AG04450 (cell line): ENCODE data around the gene BAX. TPM values are rescaled to one million over a fixed set of nuclear protein-coding genes. Genes with fewer than 3 reads are reported as not detected.

Experiments
- CTCF ChIA-PET: fragments of 300-600, 350-600 bp; formaldehyde crosslinking; extraction: SDS; loops from one replicate; lab custom pipeline; 2022; ENCODE audit warnings: antibody characterized with exemption, inconsistent platforms; lab: Charles Lee
- POLR2A ChIA-PET: fragments of 350-600 bp; formaldehyde crosslinking; extraction: SDS; loops from one replicate; lab custom pipeline; 2021; ENCODE audit warnings: antibody characterized with exemption, inconsistent platforms; lab: Yijun Ruan, JAX
- DNase-seq: peaks from one replicate; pipeline ENCODE4 v3.0.0-alpha.2; 2011; ENCODE audit warnings: low read depth, low spot score
- H3K27ac ChIP-seq: one replicate; pipeline ENCODE4 v1.5.1; 2012; ENCODE audit warnings: low read depth, low read length, control low read depth
- H3K27me3 ChIP-seq: one replicate; pipeline ENCODE4 v1.6.0; 2012; ENCODE audit warnings: low read length; ENCODE audit not compliant: control insufficient read depth, insufficient read depth
- H3K4me3 ChIP-seq: 2 replicates; pipeline ENCODE4 v1.5.1; 2011; ENCODE audit warnings: mild to moderate bottlenecking, low read depth, low read length, control low read depth
- H3K9me3 ChIP-seq: 2 replicates; pipeline ENCODE4 v1.5.1; 2012; ENCODE audit warnings: low read length; ENCODE audit not compliant: control insufficient read depth, insufficient read depth
- CTCF ChIP-seq: IDR thresholded peaks from 2 replicates; pipeline ENCODE4 v1.5.1; 2011; ENCODE audit warnings: low read depth, low read length, control low read depth, inconsistent platforms
- polyA plus RNA-seq: library from polyadenylated mRNA; depleted of rRNA; stranded (reverse); fragments of >200 nt; gene quantifications from 2 replicates; pipeline ENCODE4 v1.2.3, GENCODE V29; 2011

Gene BAX
- polyA plus RNA-seq, 1 experiment, result 110 TPM

GRCh38 chr19:48997972-48998371, 43.3 kb downstream of the BAX start:
- no peak overlapping the region for H3K27ac ChIP-seq
- TF ChIP-seq CTCF, result peak; percentile 55
- no peak overlapping the region for H3K4me3 ChIP-seq
- CTCF ChIA-PET, result interaction anchor here (0.7 to 3.5 kb wide), 12 partner anchors 10 to 210 kb away, joined by 3 to 28 read pairs (median 4); a partner anchor contains a TSS
- H3K27me3 ChIP-seq, result no peaks in the 10 kb centered on the region
- no peaks in the 10 kb centered on the region for H3K9me3 ChIP-seq
- POLR2A ChIA-PET, result interaction anchor here (0.7 to 0.8 kb wide), 2 partner anchors 84 to 126 kb away, joined by 3 to 4 read pairs; partner anchors contain the start of gene PPP1R15A
- DNase-seq, result no peak

GRCh38 chr19:48999481-49000325, 45.0 kb downstream of the BAX start:
- H3K27me3 ChIP-seq, result no peaks in the 10 kb centered on the region
- ChIA-PET CTCF (interaction anchor here (0.6 to 3.5 kb wide), 27 partner anchors 9 to 538 kb away, joined by 3 to 30 read pairs (median 4); partner anchors contain the start of gene CGB7), POLR2A (interaction anchor here (0.6 kb wide), 2 partner anchors 18 to 128 kb away, joined by 3 read pairs; partner anchors contain the start of gene PPP1R15A)
- H3K4me3 ChIP-seq, result no peak overlapping the region
- peak; percentile 85 for TF ChIP-seq CTCF
- no peaks in the 10 kb centered on the region for H3K9me3 ChIP-seq
- DNase-seq, result peak; percentile 43
- no peak overlapping the region for H3K27ac ChIP-seq

GRCh38 chr19:49004133-49004532, 49.5 kb downstream of the BAX start:
- Histone ChIP-seq H3K9me3 (no peaks in the 10 kb centered on the region; the same call in 1 of the 2 replicates), H3K4me3 (no peak overlapping the region), H3K27ac (no peak overlapping the region), H3K27me3 (no peaks in the 10 kb centered on the region)
- no peak for TF ChIP-seq CTCF
- DNase-seq, result no peak
- CTCF ChIA-PET, result interaction anchor here (0.6 to 2.2 kb wide), 5 partner anchors 10 to 195 kb away, joined by 3 to 15 read pairs (median 3); partner anchors contain the start of genes GYS1 and RUVBL2
- POLR2A ChIA-PET, result interaction anchor here (1.0 to 1.1 kb wide), 2 partner anchors 11 to 195 kb away, joined by 3 read pairs; partner anchors contain the start of gene GYS1

- Histone ChIP-seq H3K4me3 (no peak overlapping the region), H3K27me3 (no peaks in the 10 kb centered on the region), H3K9me3 (no peaks in the 10 kb centered on the region; the same call in 1 of the 2 replicates), H3K27ac (no peak overlapping the region)
- DNase-seq, result no peak
- ChIA-PET POLR2A (interaction anchor here (1.1 kb wide), 1 partner anchor 12 kb away, joined by 3 read pairs; the partner anchor contains the start of gene GYS1), CTCF (interaction anchor here (2.2 kb wide), 1 partner anchor 11 kb away, joined by 15 read pairs; the partner anchor contains the start of genes GYS1 and RUVBL2)
- TF ChIP-seq CTCF, result no peak
These were observed 50.4 kb downstream of the BAX start for GRCh38 chr19:49004964-49005614.
